OCI-LY1 (cell line): ENCODE measurements around the gene PRKCH.

Experiments
- H2AFZ ChIP-seq: fragments of 200-600 bp; sonication (generic), shearing (Covaris generic); 2 replicates; pipeline ENCODE4 v1.6.0; 2014; ENCODE audit warnings: antibody characterized with exemption, mild to moderate bottlenecking, low read length
- H3F3A ChIP-seq: fragments of 200-600 bp; sonication (generic), shearing (Covaris generic); 2 replicates; pipeline ENCODE4 v1.6.0; 2014; ENCODE audit warnings: mild to moderate bottlenecking, antibody characterized with exemption, low read length, moderate library complexity; ENCODE audit not compliant: insufficient read depth
- H3K27ac ChIP-seq: fragments of 200-600 bp; sonication (generic); 2 replicates; pipeline ENCODE4 v1.5.1; 2014; ENCODE audit warnings: low read length, mixed run types, mild to moderate bottlenecking, low read depth; ENCODE audit not compliant: poor library complexity, severe bottlenecking
- H3K27me3 ChIP-seq: fragments of 200-600 bp; sonication (generic); 2 replicates; pipeline ENCODE4 v1.6.0; 2014; ENCODE audit warnings: antibody characterized with exemption, mild to moderate bottlenecking, low read length, moderate library complexity; ENCODE audit not compliant: insufficient read depth
- H3K36me3 ChIP-seq: fragments of 200-600 bp; sonication (generic); 2 replicates; pipeline ENCODE4 v1.6.1; 2014; ENCODE audit warnings: mild to moderate bottlenecking, antibody characterized with exemption, low read length, moderate library complexity, mixed read lengths; ENCODE audit not compliant: insufficient read depth
- H3K4me1 ChIP-seq: fragments of 200-600 bp; sonication (generic); 2 replicates; pipeline ENCODE4 v1.5.1; 2014; ENCODE audit warnings: mild to moderate bottlenecking, low read length, moderate library complexity; ENCODE audit not compliant: insufficient read depth, severe bottlenecking
- H3K4me2 ChIP-seq: fragments of 200-600 bp; sonication (generic), shearing (Covaris generic); 2 replicates; pipeline ENCODE4 v1.6.1; 2014; ENCODE audit warnings: low read length
- H3K4me3 ChIP-seq: fragments of 200-600 bp; sonication (generic); 2 replicates; pipeline ENCODE4 v1.5.1; 2014; ENCODE audit warnings: low read length, low read depth, mild to moderate bottlenecking, mixed read lengths; ENCODE audit not compliant: poor library complexity, severe bottlenecking
- H3K79me2 ChIP-seq: fragments of 200-600 bp; shearing (Covaris generic); 2 replicates; pipeline ENCODE4 v1.6.1; 2016; ENCODE audit warnings: mixed run types, low read length, mixed read lengths; ENCODE audit not compliant: insufficient read depth
- H3K9ac ChIP-seq: fragments of 200-600 bp; sonication (generic), shearing (Covaris generic); 2 replicates; pipeline ENCODE4 v1.6.1; 2014; ENCODE audit warnings: mild to moderate bottlenecking, low read length, mixed read lengths
- H3K9me2 ChIP-seq: fragments of 200-600 bp; sonication (generic), shearing (Covaris generic); 2 replicates; pipeline ENCODE4 v1.6.1; 2014; ENCODE audit warnings: low read depth, mild to moderate bottlenecking, low read length, mixed read lengths
- H3K9me3 ChIP-seq: fragments of 200-600 bp; shearing (Covaris generic); 2 replicates; pipeline ENCODE4 v1.6.1; 2014; ENCODE audit warnings: low read length, mixed read lengths
- H4K20me1 ChIP-seq: fragments of 200-600 bp; sonication (generic), shearing (Covaris generic); 2 replicates; pipeline ENCODE4 v1.6.0; 2016; ENCODE audit warnings: mild to moderate bottlenecking, low read length; ENCODE audit not compliant: insufficient read depth
- EZH2 ChIP-seq: fragments of 200-600 bp; sonication (generic), shearing (Covaris generic); IDR thresholded peaks from 2 replicates; pipeline ENCODE4 v1.8.0; 2017; ENCODE audit warnings: borderline replicate concordance, mixed run types, mild to moderate bottlenecking, antibody characterized with exemption, low read length, moderate library complexity, mixed read lengths
- TF ChIP-seq, protein P1 (sequence below): fragments of 200-600 bp; sonication (generic), shearing (Covaris generic); IDR thresholded peaks from 2 replicates; pipeline ENCODE4 v1.5.1; 2017; ENCODE audit warnings: mild to moderate bottlenecking, antibody characterized with exemption, low read length, moderate library complexity, mixed read lengths

Gene PRKCH

GRCh38 chr14:61279082-61279481, 42.3 kb upstream of the PRKCH start:
- Histone ChIP-seq H3K36me3 (no peaks in the 10 kb centered on the region), H3K9me3 (no peaks in the 10 kb centered on the region), H3K4me3 (no peak overlapping the region), H3F3A (no peaks in the 10 kb centered on the region), H3K27me3 (0 out of 2 replicates have a peak, but pooled peaks cover 3% of the 10 kb centered on the region), H3K4me1 (no peaks in the 10 kb centered on the region), H2AFZ (no peak overlapping the region), H3K9me2 (no peaks in the 10 kb centered on the region), H3K27ac (no peak overlapping the region), H4K20me1 (no peaks in the 10 kb centered on the region), H3K9ac (no peak overlapping the region), H3K79me2 (no peaks in the 10 kb centered on the region), H3K4me2 (no peak overlapping the region)
- no peak for TF ChIP-seq EZH2
- TF ChIP-seq, protein P1, sequence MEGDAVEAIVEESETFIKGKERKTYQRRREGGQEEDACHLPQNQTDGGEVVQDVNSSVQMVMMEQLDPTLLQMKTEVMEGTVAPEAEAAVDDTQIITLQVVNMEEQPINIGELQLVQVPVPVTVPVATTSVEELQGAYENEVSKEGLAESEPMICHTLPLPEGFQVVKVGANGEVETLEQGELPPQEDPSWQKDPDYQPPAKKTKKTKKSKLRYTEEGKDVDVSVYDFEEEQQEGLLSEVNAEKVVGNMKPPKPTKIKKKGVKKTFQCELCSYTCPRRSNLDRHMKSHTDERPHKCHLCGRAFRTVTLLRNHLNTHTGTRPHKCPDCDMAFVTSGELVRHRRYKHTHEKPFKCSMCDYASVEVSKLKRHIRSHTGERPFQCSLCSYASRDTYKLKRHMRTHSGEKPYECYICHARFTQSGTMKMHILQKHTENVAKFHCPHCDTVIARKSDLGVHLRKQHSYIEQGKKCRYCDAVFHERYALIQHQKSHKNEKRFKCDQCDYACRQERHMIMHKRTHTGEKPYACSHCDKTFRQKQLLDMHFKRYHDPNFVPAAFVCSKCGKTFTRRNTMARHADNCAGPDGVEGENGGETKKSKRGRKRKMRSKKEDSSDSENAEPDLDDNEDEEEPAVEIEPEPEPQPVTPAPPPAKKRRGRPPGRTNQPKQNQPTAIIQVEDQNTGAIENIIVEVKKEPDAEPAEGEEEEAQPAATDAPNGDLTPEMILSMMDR: no peak

GRCh38 chr14:61280092-61280525, 41.3 kb upstream of the PRKCH start:
- Histone ChIP-seq H3K9me2 (no peaks in the 10 kb centered on the region), H3K27ac (no peak overlapping the region), H3K4me1 (no peaks in the 10 kb centered on the region), H3K9ac (no peak overlapping the region), H2AFZ (no peak overlapping the region), H3K36me3 (no peaks in the 10 kb centered on the region), H3K9me3 (no peaks in the 10 kb centered on the region), H4K20me1 (no peaks in the 10 kb centered on the region), H3F3A (no peaks in the 10 kb centered on the region), H3K79me2 (no peaks in the 10 kb centered on the region), H3K27me3 (0 out of 2 replicates have a peak, but pooled peaks cover 3% of the 10 kb centered on the region), H3K4me3 (no peak overlapping the region), H3K4me2 (no peak overlapping the region)
- TF ChIP-seq EZH2: no peak
- TF ChIP-seq, protein P1: no peak

DNA sequence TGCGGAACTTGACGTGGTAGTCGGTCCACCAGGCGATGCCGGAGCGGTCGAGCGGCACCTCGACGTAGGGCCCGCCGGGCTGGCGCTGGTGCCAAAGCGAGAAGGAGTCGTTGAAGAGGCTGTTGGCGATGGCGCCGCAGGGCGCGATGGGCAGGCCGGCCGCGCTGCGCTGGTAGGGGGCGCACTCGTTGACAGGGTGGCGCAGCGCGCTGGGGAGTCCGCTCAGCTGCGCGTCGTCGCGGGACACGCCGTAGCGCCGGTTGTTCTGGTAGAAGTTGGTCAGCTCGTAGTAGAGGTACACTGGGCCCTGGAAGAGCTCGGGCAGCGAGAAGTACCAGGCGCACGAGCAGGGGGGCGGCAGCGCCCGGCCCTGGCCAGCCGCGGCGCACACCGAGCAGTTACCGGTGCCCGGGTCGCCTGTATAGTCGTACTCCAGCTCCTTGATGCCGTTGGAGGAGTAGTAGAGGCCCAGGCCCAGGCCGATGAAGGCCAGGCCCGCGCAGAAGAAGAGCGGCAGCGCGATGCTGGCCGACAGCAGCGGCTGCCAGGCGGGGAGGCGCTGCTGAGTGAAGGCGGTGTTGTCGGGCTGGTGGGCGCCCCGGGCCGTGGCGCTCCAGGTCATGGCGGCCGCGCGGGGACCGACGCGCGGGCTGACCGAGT, 40.7 kb upstream of the PRKCH start:
- Histone ChIP-seq H3K4me3 (no peak overlapping the region), H2AFZ (no peak overlapping the region), H3K9me2 (no peaks in the 10 kb centered on the region), H3K9ac (no peak overlapping the region), H3K27ac (no peak overlapping the region), H3K79me2 (no peaks in the 10 kb centered on the region), H4K20me1 (no peaks in the 10 kb centered on the region), H3K27me3 (0 out of 2 replicates have a peak, but pooled peaks cover 3% of the 10 kb centered on the region), H3K4me1 (no peaks in the 10 kb centered on the region), H3K36me3 (no peaks in the 10 kb centered on the region), H3K4me2 (no peak overlapping the region), H3F3A (no peaks in the 10 kb centered on the region), H3K9me3 (no peaks in the 10 kb centered on the region)
- TF ChIP-seq, protein P1: no peak
- no peak for TF ChIP-seq EZH2
